GM19240 (cell line): ENCODE measurements around the gene CFAP410.

Source experiments
- DNase-seq: peaks from one replicate; pipeline ENCODE4 v3.0.0; 2011; ENCODE audit warnings: low spot score; ENCODE audit not compliant: insufficient read length

Gene CFAP410

GRCh38 chr21:44338971-44339910 is at the start of gene CFAP410:
Gene CFAP410 (minus strand): TSS chr21:44339390. CDS start chr21:44339194, 196 bp downstream.
- DNase-seq: peak; percentile 100

GRCh38 chr21:44384968-44385367 is 45.8 kb upstream of the CFAP410 start:
- DNase-seq: no peak

- no peak for DNase-seq
Observed at GRCh38 chr21:44383216-44383615, 44.0 kb upstream of the CFAP410 start.

- no peak for DNase-seq
Observed at GRCh38 chr21:44382536-44382935, 43.3 kb upstream of the CFAP410 start.

- no peak for DNase-seq
Observed at GRCh38 chr21:44381874-44382273, 42.7 kb upstream of the CFAP410 start.

- DNase-seq: no peak
Observed at GRCh38 chr21:44380876-44381275, 41.7 kb upstream of the CFAP410 start.

- DNase-seq: no peak
Observed at GRCh38 chr21:44379991-44380865, 41.0 kb upstream of the CFAP410 start.

- no peak for DNase-seq
Observed at GRCh38 chr21:44379515-44379848, 40.3 kb upstream of the CFAP410 start.

GRCh38 chr21:44378646-44379514 is 39.7 kb upstream of the CFAP410 start:
- no peak for DNase-seq

GRCh38 chr21:44377922-44378645 is 38.9 kb upstream of the CFAP410 start:
- no peak for DNase-seq

GRCh38 chr21:44377201-44377921 is 38.2 kb upstream of the CFAP410 start:
- DNase-seq: no peak

- no peak for DNase-seq
Observed at GRCh38 chr21:44376606-44377005, 37.4 kb upstream of the CFAP410 start.

GRCh38 chr21:44375761-44376241 is 36.6 kb upstream of the CFAP410 start:
- no peak for DNase-seq

GRCh38 chr21:44375281-44375651 is 36.1 kb upstream of the CFAP410 start:
- DNase-seq: no peak

- no peak for DNase-seq
Observed at GRCh38 chr21:44374601-44375280, 35.6 kb upstream of the CFAP410 start.

- no peak for DNase-seq
Observed at GRCh38 chr21:44372616-44373015, 33.4 kb upstream of the CFAP410 start.

GRCh38 chr21:44371596-44371995 is 32.4 kb upstream of the CFAP410 start:
- no peak for DNase-seq

- DNase-seq: no peak
Observed at GRCh38 chr21:44370786-44371410, 31.7 kb upstream of the CFAP410 start.
